GM12878 (cell line): Measurements from ENCODE around the gene TXNL1. TPM values are rescaled to one million over a fixed set of nuclear protein-coding genes. Genes with fewer than 3 reads are reported as not detected.

ENCODE experiments used
- ATAC-seq: fragments of 200-7000 bp; cut with Tn5 transposase; 3 replicates; pipeline ENCODE4 v1.9.1; 2020; ENCODE audit warnings: mild to moderate bottlenecking, moderate library complexity
- BruUV-seq: library from RNA; stranded (reverse); fragments of 400-500 nt; replicated peaks from 2 replicates; lab custom pipeline; 2021; lab: Mats Ljungman, UMichigan
- CTCF ChIA-PET: fragments of 300-600 bp; sonication (Branson Sonifier 250); formaldehyde crosslinking; extraction: SDS; loops from one replicate; lab custom pipeline; 2021; ENCODE audit warnings: inconsistent platforms; lab: Yijun Ruan, JAX
- POLR2A ChIA-PET: fragments of 350-600 bp; formaldehyde crosslinking; extraction: SDS; loops from one replicate; lab custom pipeline; 2021; ENCODE audit warnings: inconsistent platforms; lab: Charles Lee
- RAD21 ChIA-PET: fragments of 300-600 bp; sonication (Branson Sonifier 250); formaldehyde crosslinking; loops from one replicate; lab custom pipeline; 2023; ENCODE audit warnings: antibody characterized with exemption; ENCODE audit not compliant: unreplicated experiment; lab: Charles Lee
- SMC1A ChIA-PET: fragments of 300-600 bp; sonication (Branson Sonifier 250); formaldehyde crosslinking; loops from one replicate; lab custom pipeline; 2023; ENCODE audit not compliant: unreplicated experiment, uncharacterized antibody; lab: Charles Lee
- DNase-seq: peaks from one replicate; pipeline ENCODE4 v3.0.0-alpha.2; 2011; ENCODE audit warnings: low read depth, low spot score
- FAIRE-seq: peaks from 3 replicates; lab custom pipeline; 2011; peaks lifted over from hg19 to GRCh38; lab: Jason Lieb, UNC
- H2AFZ ChIP-seq: 2 replicates; pipeline ENCODE4 v1.6.0; 2011; ENCODE audit warnings: low read depth, low read length, control low read depth; ENCODE audit not compliant: control insufficient read depth
- H3K27ac ChIP-seq: 2 replicates; pipeline ENCODE4 v1.5.1; 2011; ENCODE audit warnings: control low read depth; ENCODE audit not compliant: control insufficient read depth, insufficient read depth
- H3K27me3 ChIP-seq, 2 experiments: replicated peaks in 1 of 2; 2 replicates each; pipeline versions ENCODE4 v1.6.0 to v1.6.1; 2011; ENCODE audit warnings: low read length in 1 of 2; ENCODE audit not compliant: control insufficient read depth in 2 of 2, insufficient read depth in 2 of 2
- H3K36me3 ChIP-seq, 2 experiments: 2 replicates each; pipeline ENCODE4 v1.5.1; 2011; ENCODE audit warnings: low read length in 1 of 2; ENCODE audit not compliant: control insufficient read depth in 2 of 2, insufficient read depth in 2 of 2
- H3K4me1 ChIP-seq: 2 replicates; pipeline ENCODE4 v1.6.1; 2011; ENCODE audit warnings: mild to moderate bottlenecking, low read length, moderate library complexity, mixed read lengths; ENCODE audit not compliant: control insufficient read depth, insufficient read depth
- H3K4me2 ChIP-seq: 2 replicates; pipeline ENCODE4 v1.6.0; 2011; ENCODE audit warnings: control low read depth; ENCODE audit not compliant: control insufficient read depth, insufficient read depth
- H3K4me3 ChIP-seq: fragments of 200-600 bp; sonication (generic); 2 replicates; pipeline ENCODE4 v1.5.1; 2016
- H3K79me2 ChIP-seq: 2 replicates; pipeline ENCODE4 v1.6.0; 2011; ENCODE audit warnings: low read length; ENCODE audit not compliant: control insufficient read depth, insufficient read depth
- H3K9ac ChIP-seq: 2 replicates; pipeline ENCODE4 v1.8.0; 2011; ENCODE audit warnings: low read length, control low read depth, mixed read lengths; ENCODE audit not compliant: control insufficient read depth, insufficient read depth
- H3K9me3 ChIP-seq: replicated peaks from 3 replicates; pipeline ENCODE4 v1.5.1; 2011; ENCODE audit warnings: mild to moderate bottlenecking, low read length; ENCODE audit not compliant: control insufficient read depth, insufficient read depth
- H4K20me1 ChIP-seq: 2 replicates; pipeline ENCODE4 v1.6.0; 2011; ENCODE audit not compliant: control insufficient read depth, insufficient read depth
- ATF7 ChIP-seq: fragments of 450-650 bp; IDR thresholded peaks from 2 replicates; pipeline ENCODE4 v1.6.1; 2016; ENCODE audit warnings: low read depth, mild to moderate bottlenecking
- CBFB ChIP-seq: IDR thresholded peaks from 2 replicates; pipeline ENCODE4 v1.6.1; 2016; ENCODE audit warnings: antibody characterized with exemption, low read depth
- CHD4 ChIP-seq: fragments of 200-600 bp; sonication (generic); IDR thresholded peaks from 2 replicates; pipeline ENCODE4 v1.6.1; 2016; ENCODE audit warnings: mild to moderate bottlenecking
- EZH2 ChIP-seq: IDR thresholded peaks from 2 replicates; pipeline ENCODE4 v1.6.1; 2012; ENCODE audit warnings: low read depth, mild to moderate bottlenecking, control low read depth, inconsistent platforms, low read length, borderline replicate concordance; ENCODE audit not compliant: control insufficient read depth
- FOXK2 ChIP-seq: fragments of 450-650 bp; IDR thresholded peaks from 2 replicates; pipeline ENCODE4 v1.6.1; 2017; ENCODE audit warnings: mild to moderate bottlenecking, moderate library complexity
- GATAD2B ChIP-seq: fragments of 450-650 bp; conservative IDR thresholded peaks from 2 replicates; pipeline ENCODE4 v1.6.1; 2017; ENCODE audit warnings: low read depth, mild to moderate bottlenecking, moderate library complexity
- MLLT1 ChIP-seq: fragments of 450-650 bp; IDR thresholded peaks from 2 replicates; pipeline ENCODE4 v1.6.1; 2016; ENCODE audit warnings: mild to moderate bottlenecking
- NFIC ChIP-seq: IDR thresholded peaks from 2 replicates; pipeline ENCODE4 v1.6.1; 2012; ENCODE audit warnings: low read depth, mild to moderate bottlenecking, inconsistent platforms, low read length, moderate library complexity
- NFYB ChIP-seq: IDR thresholded peaks from 2 replicates; pipeline ENCODE4 v1.6.1; 2011; ENCODE audit warnings: low read depth, mild to moderate bottlenecking, low read length, improper control_type of control experiment, moderate library complexity; ENCODE audit not compliant: insufficient read depth
- NR2C1 ChIP-seq: fragments of 450-650 bp; IDR thresholded peaks from 2 replicates; pipeline ENCODE4 v1.6.1; 2017; ENCODE audit warnings: antibody characterized with exemption, mild to moderate bottlenecking, moderate library complexity
- PKNOX1 ChIP-seq: fragments of 450-650 bp; IDR thresholded peaks from 2 replicates; pipeline ENCODE4 v1.6.1; 2016; ENCODE audit warnings: mild to moderate bottlenecking
- POLR2AphosphoS2 ChIP-seq: IDR thresholded peaks from 2 replicates; pipeline ENCODE4 v1.6.1; 2011; ENCODE audit warnings: low read depth, mild to moderate bottlenecking, low read length, improper control_type of control experiment, moderate library complexity
- POLR2AphosphoS5 ChIP-seq: IDR thresholded peaks from 2 replicates; pipeline ENCODE4 v1.6.1; 2011; ENCODE audit warnings: mild to moderate bottlenecking, low read length, inconsistent platforms
- REST ChIP-seq: IDR thresholded peaks from 2 replicates; pipeline ENCODE4 v1.6.1; 2012; ENCODE audit warnings: mild to moderate bottlenecking, low read depth, low read length
- SIX5 ChIP-seq: IDR thresholded peaks from 2 replicates; pipeline ENCODE4 v1.6.1; 2011; ENCODE audit warnings: mild to moderate bottlenecking, low read depth, low read length, moderate library complexity; ENCODE audit not compliant: severe bottlenecking
- SMC3 ChIP-seq: IDR thresholded peaks from 2 replicates; pipeline ENCODE4 v1.6.1; 2011; ENCODE audit warnings: low read length, improper control_type of control experiment, borderline replicate concordance
- SREBF1 ChIP-seq: IDR thresholded peaks from 2 replicates; pipeline ENCODE4 v1.6.1; 2012; ENCODE audit warnings: mild to moderate bottlenecking, low read length
- TAF1 ChIP-seq: IDR thresholded peaks from 2 replicates; pipeline ENCODE4 v1.6.1; 2011; ENCODE audit warnings: mild to moderate bottlenecking, low read depth, low read length, borderline replicate concordance
- ZZZ3 ChIP-seq: IDR thresholded peaks from 2 replicates; pipeline ENCODE4 v1.6.1; 2011; ENCODE audit warnings: low read depth; ENCODE audit not compliant: control insufficient read depth, insufficient read length
- WGBS: methylation state at CpG from one replicate; pipeline ENCODE4 v1.1.6; 2016; ENCODE audit warnings: low lambda C conversion rate; ENCODE audit not compliant: insufficient replicate concordance, insufficient coverage; ENCODE audit errors: missing lambda C conversion rate; 5-methylcytosine and 5-hydroxymethylcytosine counted together
- in situ Hi-C: fragments of 300-500 bp; cut with MboI; formaldehyde crosslinking; loops from 9 replicates; pipeline ENCODE4 v1.14.3; 2018; ENCODE audit warnings: mixed read lengths
- intact Hi-C: fragments of 100-400 bp; cut with micrococcal nuclease; formaldehyde crosslinking; loops from one replicate; pipeline ENCODE4 v1.14.2; 2022; ENCODE audit not compliant: unreplicated experiment
- polyA plus RNA-seq, 11 experiments: library from polyadenylated mRNA; depleted of rRNA in 4 of 11; unstranded in 6 of 11; stranded (reverse) in 5 of 11; fragments of >200 nt; fragmentation: Nextera tagmentation in 4 of 11; fragmentation: Illumina TruSeq in 1 of 11; extraction: Ambion mirVana in 4 of 11; extraction: Trizol in 1 of 11; gene quantifications; 1 replicate in 1 of 11; 2 replicates in 10 of 11; pipeline versions ENCODE4 v1.2.1 to v1.2.3, GENCODE V29; 2011 to 2016; ENCODE audit warnings: inconsistent platforms in 2 of 11, missing spikeins in 2 of 11, low read depth in 1 of 11
- total RNA-seq, 4 experiments: library from RNA; depleted of rRNA in 3 of 4; stranded (reverse); fragments of >200 nt in 3 of 4; fragmentation: Illumina TruSeq in 1 of 4; extraction: Trizol in 1 of 4; gene quantifications; 2 replicates each; pipeline versions ENCODE4 v1.2.1 to v1.2.3, GENCODE V29; 2013 to 2021

The TXNL1 gene
- total and polyA plus RNA-seq, 10 of the 15 experiments (the other 5 are each of a cell fraction or from before 2014, with no cell fraction given) = 30.9 to 124 (median 71.2) TPM

- Histone ChIP-seq H3K4me2 (no peak overlapping the region), H3K27me3 (no peaks in the 10 kb centered on the region; a peak in 1 of 4 replicates), H2AFZ (no peak overlapping the region), H3K9me3 (no peaks in the 10 kb centered on the region), H3K4me3 (no peak overlapping the region), H3K79me2 (no peaks in the 10 kb centered on the region), H4K20me1 (no peaks in the 10 kb centered on the region), H3K4me1 (no peaks in the 10 kb centered on the region), H3K36me3 (no peaks in the 10 kb centered on the region), H3K27ac (no peak overlapping the region), H3K9ac (no peak overlapping the region)
- FAIRE-seq = no peak
- CTCF ChIA-PET = interaction anchor here (1.1 to 8.0 kb wide), 2 partner anchors 10 to 88 kb away, joined by 3 to 60 read pairs; no protein-coding TSS in a partner anchor
- 59% methylated on average over 6 of the region's 6 CpGs for WGBS
- no TSS peak for BruUV-seq
- POLR2A ChIA-PET = no interaction called here
- in situ Hi-C loops = no loop called here
- intact Hi-C loops = loop anchor here (10.0 kb wide), 1 partner anchor 70 kb away; no protein-coding TSS in a partner anchor
- ATAC-seq = no peak
- RAD21 ChIA-PET = interaction anchor here (1.2 to 2.0 kb wide), 2 partner anchors 9 to 54 kb away, joined by 4 to 6 read pairs; no protein-coding TSS in a partner anchor
- SMC1A ChIA-PET = interaction anchor here (0.8 to 1.4 kb wide), 6 partner anchors 10 to 88 kb away, joined by 3 to 4 read pairs (median 4); no protein-coding TSS in a partner anchor
- no peak for DNase-seq
- TF ChIP-seq TAF1 (no peak), NR2C1 (no peak), NFYB (no peak), SIX5 (no peak), ATF7 (no peak), SMC3 (no peak), CBFB (no peak), ZZZ3 (no peak), CHD4 (no peak), MLLT1 (no peak), NFIC (no peak), POLR2AphosphoS2 (no peak), SREBF1 (no peak), EZH2 (no peak), REST (no peak), POLR2AphosphoS5 (no peak), GATAD2B (no peak), FOXK2 (no peak), PKNOX1 (no peak)
These were observed 73.3 kb downstream of the TXNL1 start for GRCh38 chr18:56565046-56565445.
